Adipocyte (in vitro differentiated cells): ENCODE measurements around the gene MED28.
"Not testable (repeated sequence)": the region's sequence is repeated elsewhere in the genome, so short reads cannot be mapped to it uniquely, and the experiment has no call there.

ENCODE experiments used
- DNase-seq: peaks from one replicate; pipeline ENCODE4 v3.0.0-alpha.2; 2015; ENCODE audit warnings: low read depth
- H3K27me3 ChIP-seq: replicated peaks from 2 replicates; pipeline ENCODE4 v1.7.0; 2013; ENCODE audit warnings: mild to moderate bottlenecking, low read length, moderate library complexity; ENCODE audit not compliant: control insufficient read depth, insufficient read depth
- H3K36me3 ChIP-seq: 2 replicates; pipeline ENCODE4 v1.7.0; 2013; ENCODE audit warnings: low read length, mild to moderate bottlenecking, moderate library complexity; ENCODE audit not compliant: control insufficient read depth, insufficient read depth, severe bottlenecking
- H3K4me1 ChIP-seq: 2 replicates; pipeline ENCODE4 v1.7.0; 2013; ENCODE audit warnings: mild to moderate bottlenecking, low read length, moderate library complexity; ENCODE audit not compliant: control insufficient read depth, insufficient read depth
- H3K4me3 ChIP-seq: 2 replicates; pipeline ENCODE4 v1.7.0; 2013; ENCODE audit warnings: mild to moderate bottlenecking, low read length, moderate library complexity
- H3K9ac ChIP-seq: 2 replicates; pipeline ENCODE4 v1.7.0; 2013; ENCODE audit warnings: mild to moderate bottlenecking, low read length, moderate library complexity
- H3K9me3 ChIP-seq: 2 replicates; pipeline ENCODE4 v1.7.0; 2013; ENCODE audit warnings: mild to moderate bottlenecking, low read length, moderate library complexity; ENCODE audit not compliant: control insufficient read depth

MED28 gene

DNA sequence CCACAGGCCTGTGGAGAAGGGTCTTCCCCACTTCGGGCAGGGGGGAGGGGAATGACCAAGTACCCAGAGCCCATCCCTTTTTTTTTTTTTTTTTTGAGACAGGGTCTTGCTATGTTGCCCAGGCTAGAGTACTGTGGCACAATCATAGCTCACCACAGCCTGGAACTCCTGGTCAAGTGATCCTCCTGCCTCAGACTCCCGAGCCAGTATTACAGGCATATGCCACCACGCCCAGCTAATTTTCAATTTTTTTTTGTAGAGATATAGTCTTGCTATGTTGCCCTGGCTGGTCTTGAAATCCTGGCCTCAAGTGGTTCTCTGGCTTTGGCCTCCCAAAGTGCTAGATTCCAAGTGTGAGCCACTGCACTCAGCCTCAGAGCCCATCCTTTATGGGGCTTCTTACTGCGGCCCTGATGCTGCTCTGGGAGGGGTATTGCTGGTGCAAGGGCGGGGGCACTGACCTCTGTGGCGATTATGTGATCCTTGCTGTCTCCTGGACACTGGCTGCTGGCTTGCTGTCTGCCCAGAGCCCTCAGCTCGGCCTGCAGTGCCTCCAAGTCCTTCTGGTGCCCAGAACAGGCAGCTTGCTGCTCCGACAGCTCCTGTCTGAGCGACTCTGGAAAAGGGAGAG is 32.9 kb downstream of the MED28 start:
- Histone ChIP-seq H3K4me1 (no peaks in the 10 kb centered on the region), H3K36me3 (no peaks in the 10 kb centered on the region), H3K9me3 (no peaks in the 10 kb centered on the region), H3K9ac (no peak overlapping the region), H3K27me3 (no peaks in the 10 kb centered on the region), H3K4me3 (no peak overlapping the region)
- DNase-seq, result no peak

DNA sequence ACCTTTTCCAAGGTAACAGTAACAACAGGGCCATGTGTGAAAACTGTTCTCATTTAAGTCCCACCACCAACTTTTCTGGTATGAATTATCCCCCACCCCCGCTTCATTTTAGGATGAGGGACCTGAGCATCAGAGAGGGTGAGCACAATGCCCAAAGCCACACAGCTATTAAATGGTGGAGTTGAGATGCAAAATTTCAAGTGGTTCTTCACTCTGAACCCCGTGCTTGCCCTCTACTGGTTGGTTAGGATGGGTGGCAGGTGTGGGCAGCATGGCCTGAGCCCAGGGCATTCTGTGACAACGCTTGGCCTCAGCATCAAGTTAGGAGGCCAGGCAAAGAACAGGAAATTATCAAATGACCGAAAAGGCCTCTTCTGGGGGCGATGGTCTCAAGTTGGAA is 33.5 kb downstream of the MED28 start:
- H3K9me3 ChIP-seq, result no peaks in the 10 kb centered on the region
- no peaks in the 10 kb centered on the region for H3K36me3 ChIP-seq
- no peak overlapping the region for H3K4me3 ChIP-seq
- H3K9ac ChIP-seq, result no peak overlapping the region
- no peak for DNase-seq
- H3K4me1 ChIP-seq, result no peaks in the 10 kb centered on the region
- H3K27me3 ChIP-seq, result no peaks in the 10 kb centered on the region

DNA sequence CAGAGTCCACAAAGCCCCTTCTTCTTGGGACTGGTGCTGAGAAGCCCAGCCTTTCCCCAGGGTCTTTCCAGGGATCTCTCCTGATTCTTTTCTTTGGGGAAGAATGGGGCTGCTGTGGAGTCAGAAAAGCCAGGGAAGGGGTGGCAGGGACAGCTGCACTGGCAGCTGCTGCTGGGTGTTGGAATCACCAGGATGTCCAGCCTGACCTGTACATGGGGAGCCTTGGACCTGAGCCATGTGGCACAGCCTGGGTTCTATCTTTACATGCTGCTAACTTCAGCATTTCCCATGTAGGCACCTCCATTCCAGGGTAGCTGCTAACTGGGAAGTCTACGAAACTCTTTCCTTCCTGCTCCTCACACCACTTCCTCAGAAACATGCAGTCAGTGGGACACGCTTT is 36.0 kb downstream of the MED28 start:
- H3K4me3 ChIP-seq, result no peak overlapping the region
- H3K9me3 ChIP-seq, result no peaks in the 10 kb centered on the region
- no peak for DNase-seq
- H3K9ac ChIP-seq, result no peak overlapping the region
- peaks cover 4% of the 10 kb centered on the region for H3K27me3 ChIP-seq
- no peaks in the 10 kb centered on the region for H3K36me3 ChIP-seq
- H3K4me1 ChIP-seq, result no peaks in the 10 kb centered on the region

DNA sequence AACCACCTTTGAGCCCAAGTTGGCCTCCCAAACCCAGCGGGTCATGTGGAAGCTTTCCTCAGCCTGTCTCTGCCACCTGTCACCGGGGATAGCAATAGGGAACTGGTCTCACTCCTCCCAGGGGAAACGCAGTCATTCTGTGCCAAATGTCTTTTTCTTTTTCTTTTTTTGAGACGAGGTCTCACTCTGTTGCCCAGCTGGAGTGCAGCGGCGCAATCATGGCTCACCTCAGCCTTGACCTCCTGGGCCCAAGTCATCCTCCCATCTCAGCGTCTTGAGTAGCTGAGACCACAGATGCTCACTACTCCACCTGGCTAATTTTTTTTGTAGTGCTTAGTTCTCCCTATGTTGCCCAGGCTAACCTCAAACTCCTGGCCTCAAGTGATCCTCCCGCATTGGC is 40.3 kb downstream of the MED28 start:
- DNase-seq, result no peak
- Histone ChIP-seq H3K9me3 (no peaks in the 10 kb centered on the region), H3K9ac (no peak overlapping the region), H3K4me1 (no peaks in the 10 kb centered on the region), H3K27me3 (peaks cover 18% of the 10 kb centered on the region), H3K36me3 (no peaks in the 10 kb centered on the region), H3K4me3 (no peak overlapping the region)

DNA sequence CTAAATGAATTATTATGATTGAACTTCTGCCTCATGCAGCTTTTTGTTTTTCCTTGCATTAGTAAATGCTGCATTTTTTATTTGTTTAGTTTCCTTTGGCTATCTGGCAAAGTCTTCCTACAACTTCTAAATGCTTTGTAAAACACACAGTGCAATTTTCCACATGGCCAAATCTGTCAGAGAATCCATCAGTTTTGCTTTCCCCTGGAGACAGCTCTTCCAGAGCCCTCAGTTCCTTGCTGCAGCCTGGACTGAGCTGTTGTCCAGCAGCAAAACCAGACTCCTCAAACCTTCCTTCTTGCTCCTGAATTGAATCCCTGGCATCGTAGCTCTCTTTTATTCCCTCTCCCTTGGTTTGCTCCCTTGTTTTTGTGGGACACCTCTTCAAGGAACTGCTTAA is 42.6 kb downstream of the MED28 start:
- DNase-seq, result no peak
- Histone ChIP-seq H3K4me1 (no peaks in the 10 kb centered on the region), H3K4me3 (no peak overlapping the region), H3K27me3 (peaks cover 18% of the 10 kb centered on the region), H3K9ac (no peak overlapping the region), H3K9me3 (no peaks in the 10 kb centered on the region), H3K36me3 (no peaks in the 10 kb centered on the region)

DNA sequence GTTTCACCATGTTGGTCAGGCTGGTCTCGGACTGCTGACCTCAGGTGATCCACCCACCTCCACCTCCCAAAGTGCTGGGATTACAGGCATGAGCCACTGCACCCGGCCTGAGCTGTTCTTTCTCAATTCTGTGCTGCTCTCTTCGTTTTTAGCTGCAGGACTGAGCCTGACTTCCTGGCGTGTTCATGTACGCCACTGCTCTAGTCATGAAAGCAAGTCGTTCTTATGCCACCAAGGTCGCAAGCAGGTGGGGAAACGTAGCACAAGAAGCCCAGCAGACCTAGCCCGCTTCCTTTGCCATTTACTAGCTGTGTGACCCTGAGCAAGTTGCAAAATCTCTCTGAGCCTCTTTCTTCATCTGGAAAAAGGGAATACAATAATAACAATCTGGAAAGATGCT is 43.4 kb downstream of the MED28 start:
- Histone ChIP-seq H3K36me3 (no peaks in the 10 kb centered on the region), H3K27me3 (peaks cover 18% of the 10 kb centered on the region), H3K9me3 (no peaks in the 10 kb centered on the region), H3K4me1 (no peaks in the 10 kb centered on the region), H3K9ac (no peak overlapping the region), H3K4me3 (no peak overlapping the region)
- no peak for DNase-seq

DNA sequence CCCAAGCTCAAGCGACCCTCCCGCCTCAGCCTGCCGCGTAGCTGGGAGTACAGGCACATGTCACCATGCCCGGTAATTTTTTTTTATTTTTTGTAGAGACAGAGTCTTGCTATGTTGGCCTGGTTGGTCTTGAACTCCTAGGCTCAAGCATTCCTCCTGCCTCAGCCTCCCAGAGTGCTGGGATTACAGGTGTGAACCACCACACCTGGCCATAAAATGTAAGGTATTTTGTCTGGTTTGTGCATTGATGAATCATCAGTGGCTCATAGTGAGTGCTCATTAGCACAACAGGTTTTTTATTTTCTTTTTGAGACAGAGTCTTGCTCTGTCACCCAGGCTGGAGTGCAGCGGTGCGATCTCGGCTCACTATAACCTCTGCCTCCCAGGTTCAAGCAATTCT is 44.8 kb downstream of the MED28 start:
- not testable (repeated sequence) for H3K4me3 ChIP-seq, H3K4me1 ChIP-seq, H3K9ac ChIP-seq, H3K36me3 ChIP-seq, DNase-seq, H3K9me3 ChIP-seq
- H3K27me3 ChIP-seq, result peaks cover 18% of the 10 kb centered on the region

DNA sequence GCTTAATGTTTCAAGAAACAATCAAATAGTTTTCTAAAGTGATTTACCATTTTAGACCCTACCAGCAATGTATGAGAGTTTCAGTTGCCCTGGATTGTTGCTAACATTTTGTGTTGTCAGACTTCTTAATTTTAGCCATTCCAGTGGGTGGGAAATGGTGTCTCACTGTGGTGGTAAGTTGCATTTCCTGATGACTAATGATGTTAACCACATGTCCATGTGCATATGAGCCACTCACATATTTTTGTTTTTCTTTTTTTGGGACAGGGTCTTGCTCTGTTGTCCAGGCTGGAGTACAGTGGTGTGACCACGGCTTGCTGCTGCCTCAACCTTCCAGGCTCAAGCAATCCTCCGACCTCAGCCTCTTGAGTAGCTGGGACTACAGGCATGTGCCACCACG is 48.3 kb downstream of the MED28 start:
- H3K36me3 ChIP-seq, result no peaks in the 10 kb centered on the region
- no peaks in the 10 kb centered on the region for H3K4me1 ChIP-seq
- H3K27me3 ChIP-seq, result peaks cover 6% of the 10 kb centered on the region
- no peak overlapping the region for H3K4me3 ChIP-seq
- H3K9ac ChIP-seq, result no peak overlapping the region
- H3K9me3 ChIP-seq, result no peaks in the 10 kb centered on the region
- no peak for DNase-seq

DNA sequence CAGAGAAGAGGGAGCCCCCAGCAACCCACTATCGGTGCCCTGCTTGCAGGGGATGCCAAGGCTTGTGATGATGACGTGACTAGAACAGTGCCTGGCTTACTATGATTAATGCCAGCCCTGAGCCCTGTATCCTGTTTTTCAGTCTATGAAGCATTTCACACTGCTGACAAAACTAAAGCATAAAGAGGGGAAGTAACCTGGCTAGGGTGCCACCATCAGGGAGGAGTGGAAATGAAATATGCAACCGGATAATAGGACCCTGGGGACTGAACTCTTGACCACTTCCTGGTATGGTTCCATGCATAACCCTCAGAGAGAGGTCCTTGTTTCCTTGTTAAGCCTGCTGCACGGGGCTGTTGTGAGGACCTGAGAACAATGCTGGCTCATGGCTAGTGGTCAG is 50.3 kb downstream of the MED28 start:
- Histone ChIP-seq H3K4me1 (no peaks in the 10 kb centered on the region), H3K9ac (no peak overlapping the region), H3K9me3 (no peaks in the 10 kb centered on the region), H3K4me3 (no peak overlapping the region), H3K36me3 (no peaks in the 10 kb centered on the region), H3K27me3 (peaks cover 3% of the 10 kb centered on the region)
- no peak for DNase-seq

DNA sequence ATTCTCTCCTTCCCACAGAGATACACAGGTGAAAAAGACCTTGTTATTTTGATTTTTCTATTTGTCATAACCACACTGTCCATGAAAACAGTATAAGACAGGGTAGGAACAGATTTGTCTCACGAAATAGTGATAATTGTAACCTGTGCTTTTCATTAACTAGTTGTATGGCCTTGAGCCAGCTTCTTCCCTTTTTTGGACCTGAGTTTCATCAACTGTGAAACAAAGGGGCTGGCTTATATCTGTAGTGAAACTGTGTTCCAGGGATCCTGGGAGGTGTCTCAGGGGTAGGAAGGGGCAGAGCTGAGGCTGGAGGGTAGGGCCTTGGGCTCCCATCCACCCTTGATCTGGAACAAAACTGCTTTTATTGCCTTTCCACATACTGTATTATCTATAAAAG is 50.9 kb downstream of the MED28 start:
- Histone ChIP-seq H3K4me1 (no peaks in the 10 kb centered on the region), H3K9me3 (no peaks in the 10 kb centered on the region), H3K4me3 (no peak overlapping the region), H3K9ac (no peak overlapping the region), H3K36me3 (no peaks in the 10 kb centered on the region), H3K27me3 (peaks cover 3% of the 10 kb centered on the region)
- DNase-seq, result no peak

DNA sequence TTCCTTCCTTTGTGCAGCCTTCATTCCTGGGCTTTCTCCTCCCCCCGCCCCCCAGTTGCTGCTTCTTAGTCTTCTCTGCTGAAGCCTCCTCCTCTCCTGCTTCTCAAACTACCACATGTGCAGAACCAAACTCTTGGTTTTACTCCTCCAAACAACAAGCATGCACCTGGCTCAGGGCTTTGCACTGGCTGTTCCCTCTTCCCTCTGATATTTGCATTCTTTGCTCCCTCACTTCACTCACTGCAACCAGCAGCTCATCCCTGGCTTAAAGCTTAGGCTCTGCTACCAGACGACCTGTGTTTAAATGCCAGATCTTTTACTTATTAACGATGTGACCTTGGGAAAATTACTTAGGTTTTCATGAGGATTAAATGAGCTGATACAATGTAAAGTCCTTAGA is 51.4 kb downstream of the MED28 start:
- Histone ChIP-seq H3K4me1 (no peaks in the 10 kb centered on the region), H3K27me3 (peaks cover 3% of the 10 kb centered on the region), H3K36me3 (no peaks in the 10 kb centered on the region), H3K4me3 (no peak overlapping the region), H3K9ac (no peak overlapping the region), H3K9me3 (no peaks in the 10 kb centered on the region)
- DNase-seq, result no peak

DNA sequence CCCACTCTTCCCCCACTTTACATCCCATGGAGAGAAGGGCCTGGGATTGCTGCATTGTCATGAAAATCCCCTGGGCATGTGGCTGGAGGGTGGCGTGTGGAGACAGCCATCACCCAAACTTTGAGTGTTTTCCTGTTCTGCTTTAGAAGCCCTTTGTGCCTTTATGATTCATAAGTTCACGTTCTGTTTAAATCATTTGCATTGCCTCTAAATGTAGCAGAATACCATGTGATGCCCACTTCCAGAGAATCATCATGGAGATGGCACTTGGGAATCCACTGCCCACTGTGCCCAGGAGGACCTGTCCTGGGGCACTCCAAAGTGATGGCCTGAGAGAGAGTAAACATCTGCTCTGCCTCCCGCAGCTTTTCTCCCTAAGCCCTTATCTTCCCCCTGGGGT is 52.8 kb downstream of the MED28 start:
- Histone ChIP-seq H3K27me3 (peaks cover 5% of the 10 kb centered on the region), H3K4me3 (no peak overlapping the region), H3K36me3 (no peaks in the 10 kb centered on the region), H3K9me3 (peaks cover 8% of the 10 kb centered on the region), H3K4me1 (no peaks in the 10 kb centered on the region), H3K9ac (no peak overlapping the region)
- DNase-seq, result no peak
